AG20443 (cell line): ENCODE data around the gene PIK3AP1.

Experiments used
- DNase-seq: peaks from one replicate; pipeline ENCODE4 v3.0.0; 2012; ENCODE audit warnings: low spot score, mixed read lengths

Gene PIK3AP1

DNA sequence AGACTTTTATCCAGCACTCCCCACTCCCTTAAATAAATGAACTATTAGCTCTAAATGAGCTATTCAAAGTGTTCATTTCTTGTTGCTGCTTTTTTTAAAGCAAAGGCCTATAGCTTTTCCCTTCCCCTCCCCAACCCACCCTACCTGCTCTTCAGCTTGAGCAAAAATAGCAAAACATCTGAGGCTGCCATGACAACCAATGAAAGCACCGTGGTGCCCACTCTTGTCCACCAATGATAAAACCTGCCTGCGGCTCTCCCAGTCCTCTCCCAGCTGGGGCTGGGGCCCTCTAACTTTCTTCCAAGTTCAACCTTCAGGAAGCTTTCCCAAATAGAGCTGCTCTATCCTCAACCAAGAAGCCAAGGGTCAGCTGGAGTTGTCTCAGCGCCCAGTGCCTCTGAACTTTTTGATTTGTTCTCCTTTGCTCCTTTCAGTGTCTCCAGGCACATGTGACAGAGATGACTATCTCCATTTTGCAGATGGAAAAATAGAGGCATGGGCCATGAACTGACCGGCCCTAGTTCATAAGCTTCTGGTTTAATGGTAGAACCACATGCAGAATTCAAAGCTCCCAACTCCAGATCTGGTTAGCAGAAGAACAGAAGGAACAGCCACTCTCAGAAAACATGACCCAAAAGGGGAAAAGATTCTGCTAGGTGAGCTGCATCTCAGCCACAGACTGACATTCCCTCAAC, 47.7 kb downstream of the PIK3AP1 start:
- no peak for DNase-seq

DNA sequence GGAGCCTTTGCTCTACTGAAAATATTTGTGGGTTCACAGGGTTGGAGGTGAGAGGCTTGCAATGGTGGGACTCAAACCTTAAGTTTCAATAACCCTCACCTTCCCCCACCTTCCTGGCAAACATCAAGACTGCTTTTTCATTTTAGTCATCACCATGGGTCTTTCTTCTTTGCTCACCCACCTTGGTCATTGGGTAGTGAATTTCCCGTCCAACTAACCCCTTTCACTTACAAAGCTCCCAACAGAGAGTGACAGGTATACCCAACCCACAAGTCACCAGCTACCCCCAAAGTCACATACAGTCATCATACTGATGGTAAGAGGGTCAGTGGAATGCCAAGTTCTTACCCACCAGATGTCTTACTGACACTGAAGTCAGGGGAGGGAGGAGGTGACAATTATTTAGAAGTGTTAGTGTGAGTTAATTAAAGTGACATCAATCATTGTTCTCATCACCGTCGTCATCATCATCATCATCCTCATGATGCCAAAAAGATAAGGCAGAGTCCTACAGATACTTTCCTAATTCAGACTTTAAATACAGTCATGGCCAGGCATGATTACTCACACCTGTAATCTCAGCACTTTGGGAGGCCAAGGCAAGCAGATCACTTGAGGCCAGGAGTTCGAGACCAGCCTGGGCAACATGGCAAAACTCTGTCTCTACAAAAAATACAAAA, 49.0 kb downstream of the PIK3AP1 start:
- no peak for DNase-seq

DNA sequence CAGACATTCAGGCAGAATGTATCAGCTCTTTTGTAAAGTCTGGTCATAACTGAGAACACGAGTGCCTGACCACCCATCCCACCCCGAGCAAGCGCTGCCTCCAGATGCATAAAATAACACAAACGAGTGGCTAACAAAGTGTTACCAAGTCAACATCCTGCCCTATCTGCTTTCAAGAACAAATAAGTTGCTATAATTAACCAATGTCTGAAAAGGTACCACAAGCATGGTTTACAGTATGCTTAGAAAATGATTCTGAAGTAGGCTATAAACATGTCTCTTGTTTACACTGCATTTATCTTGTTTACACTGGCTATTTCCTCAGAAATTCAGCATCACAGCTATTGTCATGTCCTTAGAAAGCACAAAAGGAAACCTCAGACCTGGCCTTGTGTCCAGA, 49.5 kb downstream of the PIK3AP1 start:
- no peak for DNase-seq

DNA sequence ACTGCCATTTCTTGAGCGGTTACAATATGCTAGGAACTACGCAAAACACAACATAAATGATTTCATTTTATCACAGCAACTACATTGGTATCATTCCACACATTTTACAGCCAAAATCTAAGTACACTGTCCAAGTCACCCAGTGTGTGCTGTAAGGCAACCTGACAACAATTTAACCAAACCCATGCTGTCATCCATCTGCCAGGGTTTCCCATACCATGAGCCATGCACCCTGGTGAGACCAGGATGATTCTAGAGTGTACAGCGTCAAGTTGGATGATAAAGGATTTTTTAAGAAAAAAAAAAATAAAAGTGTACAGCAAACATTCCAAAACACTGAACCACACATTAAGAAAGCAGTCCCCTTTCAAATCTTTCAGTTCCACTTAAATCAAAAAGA, 52.9 kb downstream of the PIK3AP1 start:
- DNase-seq, result no peak

DNA sequence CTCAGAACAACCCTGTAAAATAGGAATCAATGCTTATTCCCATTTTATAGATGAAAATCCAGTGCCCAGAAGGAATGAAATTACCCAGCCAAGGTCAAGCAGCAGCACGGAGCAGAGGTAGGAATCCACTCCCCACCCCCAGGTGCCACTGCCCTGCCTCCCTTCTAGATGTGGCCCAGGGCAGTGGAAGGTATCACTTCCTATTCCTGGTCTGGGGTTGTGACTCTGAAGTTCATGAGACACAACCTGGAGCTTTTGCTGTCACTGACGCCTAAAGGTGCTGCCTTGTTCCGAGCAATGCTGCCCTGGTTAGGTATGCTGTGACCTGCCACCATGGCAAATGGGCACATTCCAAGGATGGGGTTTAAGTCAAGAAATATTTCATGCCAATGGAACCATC, 53.6 kb downstream of the PIK3AP1 start:
- DNase-seq, result no peak

DNA sequence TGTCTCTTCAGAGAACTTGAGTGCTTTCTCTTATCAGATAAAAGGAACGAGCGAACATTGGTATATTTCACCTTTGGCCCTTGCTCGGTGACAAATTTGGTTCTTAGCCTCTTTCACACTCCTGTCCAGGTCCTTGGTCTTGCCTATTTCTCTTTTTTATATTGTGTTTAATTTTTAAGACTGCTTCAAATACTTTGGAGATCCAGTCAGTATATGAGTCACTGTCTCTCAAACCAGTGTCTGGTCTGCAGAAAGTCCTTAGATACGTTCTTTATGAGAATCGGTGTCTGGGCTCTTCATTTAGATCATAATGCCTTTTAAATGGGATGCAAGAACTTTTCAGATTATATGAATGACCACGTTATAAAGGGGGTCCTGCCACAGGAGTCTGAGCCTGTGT, 55.0 kb downstream of the PIK3AP1 start:
- DNase-seq, result peak; percentile 76

DNA sequence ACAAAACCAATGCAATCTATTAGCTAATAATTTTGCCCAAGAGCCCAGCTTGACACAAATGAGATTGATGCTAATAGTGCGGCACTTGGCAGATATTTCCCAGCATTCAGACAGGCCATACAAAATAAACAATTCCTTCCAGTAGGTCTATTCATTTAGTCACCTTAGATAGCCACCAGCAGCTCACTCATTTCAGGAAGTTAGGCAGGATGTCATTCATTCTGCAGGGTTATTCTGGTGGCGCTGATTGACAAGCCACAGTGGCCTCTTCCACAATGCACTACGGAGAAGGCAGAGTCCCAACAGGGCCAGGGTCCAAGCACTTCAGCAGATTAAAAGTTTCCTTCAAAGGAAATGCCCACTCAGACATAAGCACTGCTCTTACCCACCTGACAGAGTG, 55.8 kb downstream of the PIK3AP1 start:
- DNase-seq, result no peak

DNA sequence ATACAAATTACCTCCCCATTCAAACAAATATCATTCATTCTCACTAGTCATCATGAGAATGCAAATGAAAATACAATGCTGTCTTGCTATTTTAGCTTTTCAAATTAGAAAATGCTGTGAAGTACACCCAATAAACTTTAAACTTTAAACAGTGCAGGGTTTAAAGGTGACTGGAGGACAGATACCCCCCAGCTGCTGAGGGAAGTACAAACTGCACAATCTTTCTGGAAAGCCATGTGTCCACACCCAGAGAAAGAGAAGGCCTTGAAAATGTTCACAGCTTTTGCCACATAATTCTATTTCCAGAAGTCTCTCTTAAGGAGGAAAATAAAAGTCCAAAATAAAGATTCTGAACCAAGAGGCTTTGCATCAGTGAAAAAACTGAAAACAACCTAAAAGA, 56.5 kb downstream of the PIK3AP1 start:
- DNase-seq, result no peak

DNA sequence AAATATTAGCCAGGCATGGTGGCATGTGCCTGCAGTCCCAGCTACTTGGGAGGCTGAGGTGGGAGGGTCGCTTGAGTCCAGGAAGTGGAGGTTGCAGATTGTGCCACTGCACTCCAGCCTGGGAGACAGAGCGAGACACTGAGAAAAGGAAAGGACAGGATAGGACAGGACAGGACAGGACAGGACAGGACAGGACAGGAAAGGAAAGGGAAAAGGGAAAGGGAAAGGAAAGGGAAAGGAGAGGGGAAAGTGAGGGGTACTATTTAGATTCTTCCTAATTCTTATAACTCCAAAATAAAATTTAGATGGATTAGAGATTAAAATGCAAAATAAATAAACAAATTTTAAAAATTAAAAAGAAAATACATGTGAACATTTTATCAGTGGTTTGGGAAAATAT, 58.7 kb downstream of the PIK3AP1 start:
- no peak for DNase-seq

DNA sequence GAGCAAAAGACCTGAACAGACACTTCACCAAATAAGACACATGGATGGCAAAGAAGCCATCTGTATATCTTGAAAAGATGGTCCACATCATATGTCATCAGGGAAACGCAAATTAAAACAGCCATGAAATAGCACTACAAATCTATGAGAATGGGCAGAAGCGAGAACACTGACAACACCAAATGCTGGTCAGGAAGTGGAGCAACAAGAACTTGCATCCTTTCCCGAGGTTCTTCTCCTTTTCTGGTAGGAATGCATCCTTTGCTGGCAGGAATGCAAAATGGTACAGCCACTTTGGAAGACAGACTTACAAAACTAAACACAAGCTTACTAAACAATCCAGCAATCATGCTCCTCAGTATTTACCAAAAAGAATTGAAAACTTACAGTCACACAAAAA, 60.0 kb downstream of the PIK3AP1 start:
- DNase-seq, result no peak

DNA sequence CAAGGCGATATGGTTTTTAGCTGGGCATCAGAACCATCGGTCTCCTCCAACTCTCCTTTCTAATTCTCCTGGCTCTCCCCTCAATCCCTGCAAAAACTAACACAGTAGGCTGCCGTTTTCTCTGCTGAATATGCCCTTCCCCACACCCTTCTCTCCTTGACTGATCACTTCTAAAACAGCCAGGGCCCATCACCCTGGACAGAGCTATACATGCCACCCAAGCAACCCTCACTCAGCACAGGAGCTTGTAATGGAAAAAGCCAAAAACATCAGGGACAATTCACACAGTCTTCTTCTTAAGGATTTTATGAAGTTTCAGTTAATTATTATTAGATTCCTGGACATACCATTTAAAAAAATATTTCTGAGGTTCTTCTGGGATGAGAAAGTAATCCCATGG, 61.5 kb downstream of the PIK3AP1 start:
- DNase-seq, result no peak

DNA sequence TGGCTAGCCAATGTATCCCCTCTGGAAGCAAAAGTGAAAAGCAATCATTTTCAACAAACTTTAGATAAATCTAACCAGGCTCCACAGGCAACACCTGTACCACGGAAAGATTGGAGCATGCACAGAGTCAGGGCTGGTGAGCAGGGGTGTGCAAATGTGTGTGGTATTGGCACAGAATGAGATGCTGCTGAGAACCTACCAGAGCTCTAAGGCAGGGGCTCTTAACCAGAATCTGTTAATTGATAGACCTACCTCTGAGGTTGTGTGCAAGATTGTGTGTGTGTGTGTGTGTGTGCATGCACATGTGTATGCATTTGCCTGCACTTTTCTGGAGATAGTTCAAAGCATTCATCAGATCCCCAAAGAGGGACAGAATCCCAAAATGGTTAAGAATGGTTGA, 62.9 kb downstream of the PIK3AP1 start:
- DNase-seq, result no peak

DNA sequence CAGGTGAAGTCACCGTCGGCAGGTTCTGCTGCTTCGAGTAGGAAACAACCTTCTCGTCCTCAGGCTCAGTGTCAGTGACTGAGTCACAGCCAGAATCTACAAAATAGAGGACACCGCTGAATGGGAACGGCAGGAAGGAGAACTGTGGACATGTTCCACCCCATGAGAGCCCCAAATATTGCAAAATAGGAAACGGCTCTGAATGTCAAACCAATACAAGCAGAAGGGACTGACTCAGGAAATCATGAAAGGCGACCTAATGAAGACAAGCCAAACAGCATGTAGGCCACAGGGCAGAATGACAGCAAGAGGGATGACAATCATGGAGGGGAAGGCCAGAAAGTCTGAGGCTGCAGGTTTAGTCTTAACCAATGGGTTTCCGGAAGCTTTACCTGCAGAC, 63.5 kb downstream of the PIK3AP1 start:
- no peak for DNase-seq

DNA sequence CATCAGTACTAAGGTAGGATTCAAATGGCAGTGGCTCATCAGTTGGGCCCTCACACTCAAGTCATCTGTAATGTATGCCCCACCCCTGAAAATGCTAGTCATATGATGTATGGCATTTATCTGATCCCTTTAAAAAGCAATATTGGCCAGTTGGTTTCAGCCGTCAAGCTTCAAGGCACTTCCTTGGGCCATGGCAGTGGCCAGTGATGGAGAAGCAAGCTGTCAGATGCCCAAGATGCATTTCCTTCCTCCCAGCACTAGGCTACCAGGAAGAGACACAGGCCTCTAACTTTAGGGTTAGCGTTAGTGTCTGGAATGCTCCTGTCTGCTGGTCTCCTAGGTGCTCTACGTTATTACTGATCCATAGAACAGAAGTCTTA, 64.1 kb downstream of the PIK3AP1 start:
- DNase-seq, result no peak

DNA sequence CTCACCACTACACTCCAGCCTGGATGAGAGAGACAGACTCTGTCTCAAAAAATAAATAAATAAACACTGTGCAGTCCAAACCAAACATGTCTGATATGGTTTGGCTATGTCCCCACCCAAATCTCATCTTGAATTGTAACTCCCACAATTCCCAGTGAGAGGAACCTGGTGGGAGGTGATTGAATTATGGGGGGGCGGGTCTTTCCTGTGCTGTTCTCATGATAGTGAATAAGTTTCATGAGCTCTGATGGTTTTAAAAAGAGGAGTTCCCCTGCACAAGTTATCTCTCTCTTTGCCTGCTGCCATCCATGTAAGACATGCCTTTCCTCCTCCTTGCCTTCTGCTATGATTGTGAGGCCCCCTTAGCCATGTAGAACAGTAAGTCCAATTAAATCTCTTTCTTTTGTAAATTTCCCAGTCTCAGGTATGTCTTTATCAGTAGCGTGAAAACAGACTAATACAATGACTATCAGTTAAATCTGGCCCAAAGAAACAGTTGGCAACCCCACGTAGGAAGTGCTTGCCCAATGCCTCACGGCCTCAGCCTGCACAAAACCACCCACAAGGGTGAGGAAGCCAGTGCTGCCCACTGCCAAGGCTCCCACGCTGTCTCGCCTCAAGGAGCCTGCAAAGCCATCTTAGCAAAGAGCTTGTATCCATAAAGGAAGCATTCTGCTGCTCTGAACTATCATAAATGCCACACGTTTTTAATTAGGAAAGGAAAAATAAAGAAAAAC, 64.7 kb downstream of the PIK3AP1 start:
- no peak for DNase-seq

DNA sequence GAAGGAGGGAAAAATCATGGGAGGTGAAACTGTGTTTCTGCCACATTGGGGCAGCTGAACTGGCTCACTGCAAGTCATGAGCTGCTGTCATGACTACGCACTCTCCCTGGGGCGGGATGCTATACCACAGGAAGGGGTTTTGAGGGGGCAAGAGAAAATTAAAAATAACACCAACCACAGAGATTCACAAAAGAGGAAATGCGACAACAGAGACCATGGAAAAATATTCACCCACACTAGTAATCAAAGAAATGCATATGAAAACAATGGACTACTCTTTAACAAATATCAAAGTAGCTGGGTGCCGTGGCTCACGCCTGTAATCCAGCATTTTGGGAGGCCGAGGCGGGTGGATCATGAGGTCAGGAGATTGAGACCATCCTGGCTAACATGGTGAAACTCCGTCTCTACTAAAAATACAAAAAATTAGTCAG, 68.3 kb downstream of the PIK3AP1 start:
- DNase-seq, result no peak

DNA sequence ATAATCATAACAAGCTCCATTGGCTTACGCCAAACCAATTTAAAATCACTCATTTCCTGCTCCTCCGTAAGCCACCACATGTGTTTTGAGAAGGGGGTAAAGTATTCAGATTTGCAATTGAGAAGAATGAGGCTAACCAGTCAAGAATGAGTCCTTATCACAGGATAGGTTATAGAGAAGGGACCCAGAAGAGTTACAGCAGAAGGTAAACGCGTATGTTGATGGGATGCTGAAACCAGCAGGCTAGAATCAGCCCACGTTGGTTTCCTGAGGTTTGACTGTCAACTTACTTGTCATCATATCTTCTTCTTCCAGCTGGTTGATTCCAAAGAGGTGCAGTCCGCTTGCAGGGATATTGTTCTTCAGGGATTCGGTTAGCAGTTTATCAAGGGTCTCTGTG, 69.4 kb downstream of the PIK3AP1 start:
- DNase-seq, result no peak

DNA sequence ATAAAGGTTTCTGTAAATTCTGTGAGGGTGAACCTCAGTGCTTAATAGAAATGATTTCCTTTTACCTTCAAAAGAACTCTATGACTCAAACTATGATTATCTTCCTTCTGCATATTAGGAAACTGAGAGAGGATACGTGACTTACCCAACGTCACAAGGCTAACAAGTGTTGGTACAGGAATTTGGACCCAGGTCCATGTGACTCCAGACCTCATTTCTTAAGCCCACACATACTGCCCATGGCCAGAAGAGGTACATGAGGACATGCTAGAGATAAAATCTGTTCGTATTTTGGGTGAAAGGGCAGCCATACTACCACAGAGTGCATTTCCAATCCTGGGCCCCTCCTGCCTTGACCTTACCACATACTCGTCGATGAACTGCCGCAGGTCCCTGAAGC, 72.0 kb downstream of the PIK3AP1 start:
- no peak for DNase-seq

DNA sequence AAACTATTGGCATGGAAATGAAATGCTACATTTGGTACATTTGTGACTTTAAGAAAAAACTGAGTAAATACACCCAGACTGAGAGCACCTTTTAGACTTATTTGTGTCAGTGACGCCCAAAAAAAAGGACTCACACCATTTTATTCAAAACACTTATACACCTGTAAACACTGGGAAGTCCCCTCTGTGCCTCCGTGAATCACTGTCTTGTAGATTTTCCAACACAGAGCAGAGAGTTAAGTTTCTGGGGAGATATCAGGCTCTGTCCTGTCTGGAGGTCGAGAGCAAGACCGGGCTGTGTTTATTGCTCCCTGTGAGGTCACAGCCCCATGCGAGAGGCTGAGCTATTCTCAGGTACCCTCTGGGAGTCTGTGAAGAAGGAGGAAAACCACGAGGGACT, 72.8 kb downstream of the PIK3AP1 start:
- no peak for DNase-seq

DNA sequence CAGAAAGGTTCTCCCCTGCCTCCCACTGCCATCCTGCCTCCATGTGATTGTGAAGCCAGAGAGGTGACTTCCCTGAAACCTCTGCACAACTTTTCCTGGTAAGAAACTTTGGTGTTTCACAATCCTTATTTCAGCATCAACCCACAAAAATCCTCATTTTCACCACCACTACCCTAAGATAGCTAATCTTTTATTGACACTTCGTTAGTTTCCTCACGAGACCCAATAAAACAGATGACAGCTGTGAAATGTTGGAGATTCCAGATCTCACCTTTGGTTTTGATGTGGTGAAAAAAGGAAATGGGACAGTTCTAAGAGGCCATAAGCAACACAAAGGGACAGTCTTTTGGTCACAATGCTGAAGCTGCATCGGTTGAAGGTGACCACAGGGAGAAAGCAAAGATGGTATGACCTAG, 73.6 kb downstream of the PIK3AP1 start:
- DNase-seq, result no peak

DNA sequence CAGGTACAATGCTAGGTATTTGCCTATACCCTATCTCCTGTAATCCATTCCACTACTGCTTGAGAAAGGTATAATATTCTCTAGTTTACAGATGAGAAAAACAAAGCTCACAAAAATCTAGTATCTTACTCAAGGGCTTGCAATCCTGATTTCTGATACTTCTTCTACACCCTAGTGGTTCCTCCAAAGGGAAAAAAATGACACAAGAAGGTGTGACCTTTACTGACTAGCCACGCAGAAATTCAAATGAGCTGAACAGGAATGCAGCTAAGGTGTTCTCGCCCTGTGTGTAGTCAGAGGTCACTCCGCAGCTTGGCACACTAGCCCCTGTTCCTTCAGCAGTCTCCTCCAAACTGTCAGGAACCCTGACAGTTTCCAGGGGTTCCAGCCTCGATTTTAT, 74.0 kb downstream of the PIK3AP1 start:
- no peak for DNase-seq

DNA sequence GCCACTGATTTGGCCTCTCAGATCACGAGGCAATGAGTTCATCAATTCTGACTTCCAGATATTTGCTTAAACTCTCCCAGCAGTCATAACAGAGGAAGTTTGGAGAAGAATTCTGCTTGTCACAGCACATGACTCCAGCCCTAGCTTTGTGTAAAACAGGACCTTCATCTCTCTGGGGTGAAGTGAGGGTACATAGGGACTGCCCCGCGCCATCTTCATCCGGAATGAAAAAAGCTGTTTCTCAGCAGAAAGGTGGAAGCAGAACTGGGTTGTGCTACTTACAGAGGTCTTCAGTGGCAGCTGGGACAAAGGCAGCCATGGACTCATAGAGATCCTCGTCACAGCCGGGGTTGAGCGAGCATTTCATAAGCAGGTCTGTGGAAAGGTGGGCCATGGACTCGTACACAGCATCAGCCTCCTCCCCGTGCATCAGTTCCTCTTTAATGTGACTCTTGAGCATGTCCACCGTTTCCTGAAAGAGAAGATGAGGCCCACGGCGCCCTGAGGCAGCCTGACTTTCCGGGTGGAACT, 75.1 kb downstream of the PIK3AP1 start:
- peak; percentile 34 for DNase-seq

DNA sequence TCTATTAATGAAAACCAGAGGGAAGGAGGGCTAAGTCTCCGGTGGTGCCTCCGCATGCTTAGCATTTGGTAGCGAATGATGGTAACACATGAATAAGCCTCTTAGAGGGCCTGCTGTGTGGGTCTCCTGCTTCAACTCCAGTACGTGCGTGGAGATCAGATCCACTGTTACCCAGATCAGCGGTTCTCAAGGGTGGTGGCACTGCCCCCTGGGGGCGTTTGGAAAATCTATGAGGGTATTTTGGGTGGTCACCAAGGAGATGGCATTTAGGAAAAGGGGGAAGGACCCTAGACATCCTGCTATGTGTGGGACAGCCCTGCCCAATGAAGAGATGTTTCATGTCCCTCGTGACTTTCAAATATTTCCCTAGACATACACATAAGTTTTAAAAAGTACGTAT, 76.4 kb downstream of the PIK3AP1 start:
- no peak for DNase-seq
